ENCODE data around the gene CAPN11. TPM values are rescaled to one million over a fixed set of nuclear protein-coding genes. Genes with fewer than 3 reads are reported as not detected.

Gene CAPN11
- total and polyA plus RNA-seq, 2 donors (not counting 1 experiment from before 2014, with no cell fraction given) = not detected

GRCh38 chr6:44148306-44148705, 10.3 kb upstream of the CAPN11 start:
- H3K27ac ChIP-seq (ENCODE audit: insufficient read depth, low read length) = no peak overlapping the region
- no peak for DNase-seq (ENCODE audit: low read depth in 2 of 2)

GRCh38 chr6:44149369-44150012, 9.1 kb upstream of the CAPN11 start:
- no peak for DNase-seq (ENCODE audit: low read depth in 2 of 2)
- Histone ChIP-seq H3K9me3 (ENCODE audit: control insufficient read depth, insufficient read depth, low read depth, low read length) (no peaks in the 10 kb centered on the region), H3K27ac (ENCODE audit: insufficient read depth, low read length) (no peak overlapping the region), H3K27me3 (ENCODE audit: control insufficient read depth, insufficient read depth, low read length) (no peaks in the 10 kb centered on the region), H3K4me3 (replicated peaks in 1 of 4; ENCODE audit: control extremely low read depth in 1 of 4, insufficient read depth in 1 of 4, low read depth in 3 of 4, low read length in 4 of 4) (no peak overlapping the region), H4K20me1 (ENCODE audit: control insufficient read depth, extremely low read depth, insufficient read depth, low read length) (no peaks in the 10 kb centered on the region), H2AFZ (ENCODE audit: low read length) (no peak overlapping the region), H3K9ac (ENCODE audit: insufficient read depth, low read length) (no peak overlapping the region), H3K79me2 (ENCODE audit: control insufficient read depth, insufficient read depth, low read length) (no peaks in the 10 kb centered on the region), H3K4me1 (ENCODE audit: control insufficient read depth, extremely low read depth, insufficient read depth, low read length) (no peaks in the 10 kb centered on the region), H3K4me2 (ENCODE audit: extremely low read depth, insufficient read depth, low read length) (no peak overlapping the region), H3K36me3 (ENCODE audit: control insufficient read depth, insufficient read depth, low read length) (peaks cover 11% of the 10 kb centered on the region)
- TF ChIP-seq CTCF (conservative IDR thresholded peaks at IDR 0.05 in 1 of 2, IDR thresholded peaks at IDR 0.05 in 1 of 2; ENCODE audit: low read depth in 1 of 2, low read length in 2 of 2) (no peak), EZH2 (IDR thresholded peaks at IDR 0.05; ENCODE audit: low read length, missing control alignments) (no peak)

More at GRCh38 chr6:44148306-44148705, 10.3 kb upstream of the CAPN11 start:
- Histone ChIP-seq H3K4me3 (replicated peaks in 1 of 4; ENCODE audit: control extremely low read depth in 1 of 4, insufficient read depth in 1 of 4, low read depth in 3 of 4, low read length in 4 of 4) (no peak overlapping the region), H4K20me1 (ENCODE audit: control insufficient read depth, extremely low read depth, insufficient read depth, low read length) (no peaks in the 10 kb centered on the region), H2AFZ (ENCODE audit: low read length) (no peak overlapping the region), H3K4me1 (ENCODE audit: control insufficient read depth, extremely low read depth, insufficient read depth, low read length) (no peaks in the 10 kb centered on the region), H3K27me3 (ENCODE audit: control insufficient read depth, insufficient read depth, low read length) (no peaks in the 10 kb centered on the region), H3K79me2 (ENCODE audit: control insufficient read depth, insufficient read depth, low read length) (no peaks in the 10 kb centered on the region), H3K36me3 (ENCODE audit: control insufficient read depth, insufficient read depth, low read length) (peaks cover 11% of the 10 kb centered on the region), H3K9me3 (ENCODE audit: control insufficient read depth, insufficient read depth, low read depth, low read length) (no peaks in the 10 kb centered on the region), H3K4me2 (ENCODE audit: extremely low read depth, insufficient read depth, low read length) (no peak overlapping the region), H3K9ac (ENCODE audit: insufficient read depth, low read length) (no peak overlapping the region)
- TF ChIP-seq CTCF (conservative IDR thresholded peaks at IDR 0.05 in 1 of 2, IDR thresholded peaks at IDR 0.05 in 1 of 2; ENCODE audit: low read depth in 1 of 2, low read length in 2 of 2) (no peak), EZH2 (IDR thresholded peaks at IDR 0.05; ENCODE audit: low read length, missing control alignments) (no peak)

GRCh38 chr6:44150317-44150917, 8.2 kb upstream of the CAPN11 start:
- Histone ChIP-seq H3K4me1 (ENCODE audit: control insufficient read depth, extremely low read depth, insufficient read depth, low read length) (no peaks in the 10 kb centered on the region), H3K36me3 (ENCODE audit: control insufficient read depth, insufficient read depth, low read length) (peaks cover 11% of the 10 kb centered on the region), H2AFZ (ENCODE audit: low read length) (no peak overlapping the region), H3K27me3 (ENCODE audit: control insufficient read depth, insufficient read depth, low read length) (no peaks in the 10 kb centered on the region), H3K27ac (ENCODE audit: insufficient read depth, low read length) (no peak overlapping the region), H3K79me2 (ENCODE audit: control insufficient read depth, insufficient read depth, low read length) (no peaks in the 10 kb centered on the region), H3K4me2 (ENCODE audit: extremely low read depth, insufficient read depth, low read length) (no peak overlapping the region), H3K9me3 (ENCODE audit: control insufficient read depth, insufficient read depth, low read depth, low read length) (no peaks in the 10 kb centered on the region), H3K9ac (ENCODE audit: insufficient read depth, low read length) (no peak overlapping the region), H3K4me3 (replicated peaks in 1 of 4; ENCODE audit: control extremely low read depth in 1 of 4, insufficient read depth in 1 of 4, low read depth in 3 of 4, low read length in 4 of 4) (no peak overlapping the region), H4K20me1 (ENCODE audit: control insufficient read depth, extremely low read depth, insufficient read depth, low read length) (no peaks in the 10 kb centered on the region)
- TF ChIP-seq CTCF (conservative IDR thresholded peaks at IDR 0.05 in 1 of 2, IDR thresholded peaks at IDR 0.05 in 1 of 2; ENCODE audit: low read depth in 1 of 2, low read length in 2 of 2) = no peak
- no peak for TF ChIP-seq EZH2 (IDR thresholded peaks at IDR 0.05; ENCODE audit: low read length, missing control alignments)
- no peak for DNase-seq (ENCODE audit: low read depth in 2 of 2)

Measured in fibroblast of lung (primary cell).